Measurements from ENCODE around the gene IDE.

DNA sequence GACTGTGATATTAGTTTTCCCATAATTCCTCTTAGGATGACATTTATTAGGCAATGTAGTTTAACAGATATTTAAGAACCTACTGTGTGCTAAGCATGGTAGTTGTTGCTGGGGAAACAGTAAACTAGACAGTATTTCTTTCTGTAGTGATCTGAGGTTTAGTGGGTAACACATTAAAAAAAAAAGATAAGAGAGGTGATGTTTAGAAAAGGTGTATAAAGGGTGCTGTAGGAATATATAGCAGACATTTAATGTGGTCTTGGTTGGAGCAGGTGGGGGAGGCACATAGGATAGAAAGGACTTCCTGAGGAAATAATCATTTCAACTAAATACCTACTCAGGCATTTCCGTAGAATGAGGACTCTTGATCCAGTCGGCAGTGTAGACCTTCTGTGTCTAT is 30.9 kb upstream of the IDE start:
- TF ChIP-seq, protein P1, sequence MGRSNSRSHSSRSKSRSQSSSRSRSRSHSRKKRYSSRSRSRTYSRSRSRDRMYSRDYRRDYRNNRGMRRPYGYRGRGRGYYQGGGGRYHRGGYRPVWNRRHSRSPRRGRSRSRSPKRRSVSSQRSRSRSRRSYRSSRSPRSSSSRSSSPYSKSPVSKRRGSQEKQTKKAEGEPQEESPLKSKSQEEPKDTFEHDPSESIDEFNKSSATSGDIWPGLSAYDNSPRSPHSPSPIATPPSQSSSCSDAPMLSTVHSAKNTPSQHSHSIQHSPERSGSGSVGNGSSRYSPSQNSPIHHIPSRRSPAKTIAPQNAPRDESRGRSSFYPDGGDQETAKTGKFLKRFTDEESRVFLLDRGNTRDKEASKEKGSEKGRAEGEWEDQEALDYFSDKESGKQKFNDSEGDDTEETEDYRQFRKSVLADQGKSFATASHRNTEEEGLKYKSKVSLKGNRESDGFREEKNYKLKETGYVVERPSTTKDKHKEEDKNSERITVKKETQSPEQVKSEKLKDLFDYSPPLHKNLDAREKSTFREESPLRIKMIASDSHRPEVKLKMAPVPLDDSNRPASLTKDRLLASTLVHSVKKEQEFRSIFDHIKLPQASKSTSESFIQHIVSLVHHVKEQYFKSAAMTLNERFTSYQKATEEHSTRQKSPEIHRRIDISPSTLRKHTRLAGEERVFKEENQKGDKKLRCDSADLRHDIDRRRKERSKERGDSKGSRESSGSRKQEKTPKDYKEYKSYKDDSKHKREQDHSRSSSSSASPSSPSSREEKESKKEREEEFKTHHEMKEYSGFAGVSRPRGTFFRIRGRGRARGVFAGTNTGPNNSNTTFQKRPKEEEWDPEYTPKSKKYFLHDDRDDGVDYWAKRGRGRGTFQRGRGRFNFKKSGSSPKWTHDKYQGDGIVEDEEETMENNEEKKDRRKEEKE (IDR thresholded peaks at IDR 0.05): no peak
- no peak for TF ChIP-seq ZNF33B (CRISPR knock-in tag; IDR thresholded peaks at IDR 0.05)

Measured in HepG2 (cell line).